HG02623 (cell line): Measurements from ENCODE around the gene RPL7A.
"Not testable (repeated sequence)": the region's sequence is repeated elsewhere in the genome, so short reads cannot be mapped to it uniquely, and the experiment has no call there.

Source experiments
- ATAC-seq: cut with Tn5 transposase; IDR thresholded peaks from one replicate; pipeline ENCODE4 v1.9.1; 2021; ENCODE audit warnings: moderate library complexity; ENCODE audit not compliant: unreplicated experiment

RPL7A gene

DNA sequence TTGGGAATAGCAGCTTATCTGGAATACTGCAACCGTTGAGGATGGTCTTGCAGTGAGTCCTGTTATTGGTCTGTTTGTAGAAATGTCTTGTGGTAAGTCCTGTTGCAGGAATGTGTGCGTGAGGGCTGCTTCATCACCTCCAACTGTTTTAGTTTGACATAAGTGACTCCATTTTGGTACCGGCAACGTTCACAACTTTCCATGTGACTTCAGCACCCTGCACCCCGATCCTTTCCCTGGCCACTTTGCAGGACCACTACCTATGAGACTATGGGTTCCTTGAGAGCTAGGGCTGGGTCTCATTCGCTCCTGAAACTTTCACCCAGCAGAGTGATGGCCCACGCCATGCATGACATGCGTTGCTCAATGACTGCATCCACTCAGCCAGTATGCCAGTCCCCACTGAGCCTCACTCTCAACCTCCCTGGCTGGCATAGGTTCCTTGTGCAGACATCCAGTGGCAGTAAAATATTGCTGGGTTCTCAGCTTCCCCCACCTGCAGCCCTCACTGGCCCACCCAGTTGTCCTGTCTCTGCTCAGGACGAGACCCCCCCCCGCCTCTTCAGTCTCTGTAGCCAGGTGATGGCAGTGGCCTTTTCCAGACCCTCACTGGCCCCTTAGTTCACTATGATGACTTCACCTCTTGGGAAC is 20.1 kb upstream of the RPL7A start:
- no peak for ATAC-seq

- ATAC-seq = not testable (repeated sequence)
Measured at GRCh38 chr9:133329306-133330156, 18.5 kb upstream of the RPL7A start.

DNA sequence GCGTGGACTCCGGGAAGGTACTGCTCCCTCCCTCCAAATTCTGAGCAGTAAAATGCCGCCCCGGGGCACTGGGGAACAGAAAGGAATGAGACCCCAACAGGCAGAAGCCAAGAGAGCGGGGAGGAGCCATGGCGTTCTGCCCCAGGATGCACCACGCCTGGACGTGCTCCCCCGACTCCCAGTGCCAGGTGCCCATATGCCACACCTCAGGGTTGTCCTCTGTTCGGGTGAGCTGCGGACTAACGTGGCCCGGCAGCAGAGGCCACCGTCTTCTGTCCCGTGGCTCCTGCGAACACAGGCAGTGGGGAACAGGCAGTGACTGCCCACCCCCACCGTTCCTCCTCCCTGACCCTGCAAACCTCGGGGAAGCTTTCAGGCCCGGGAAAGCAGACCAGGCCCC is 16.8 kb upstream of the RPL7A start:
- no peak for ATAC-seq

DNA sequence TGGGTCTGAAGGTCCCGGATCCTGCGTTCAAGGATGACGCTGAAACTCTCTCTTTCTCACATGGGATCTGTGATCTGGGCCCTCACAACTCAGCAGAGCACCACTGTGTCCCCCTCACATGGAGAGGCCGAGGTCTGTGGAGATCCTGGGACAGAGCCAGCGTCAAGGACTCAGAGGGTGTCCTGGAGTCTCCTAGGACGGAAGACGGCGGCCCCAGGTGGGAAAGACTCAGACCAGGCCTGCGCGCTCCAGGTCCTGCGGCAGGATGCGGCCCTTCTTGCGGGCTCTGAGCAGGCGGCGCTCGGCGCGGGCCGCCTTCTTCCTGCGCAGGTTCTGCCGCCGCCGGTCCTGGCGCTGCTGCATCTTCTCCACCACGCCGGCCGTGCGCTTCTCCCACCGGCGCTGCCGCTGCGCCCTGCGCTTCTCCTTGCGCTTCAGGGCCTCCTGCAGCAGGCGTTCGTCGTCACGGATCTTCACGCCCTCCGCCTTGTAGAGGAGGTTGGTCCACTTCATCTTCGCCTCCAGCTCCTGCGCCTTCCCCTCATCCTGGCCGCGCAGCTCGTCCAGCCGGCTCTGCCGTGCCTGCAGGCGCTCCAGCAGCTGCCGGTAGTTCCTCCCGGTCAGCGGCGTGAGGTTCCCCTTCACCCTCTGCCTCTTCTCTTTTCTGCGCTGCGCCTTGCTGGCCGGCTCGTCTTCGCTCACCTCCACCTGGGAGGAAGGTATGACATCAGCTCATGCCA is 16.2 kb upstream of the RPL7A start:
- ATAC-seq = no peak

- ATAC-seq = no peak
Measured at GRCh38 chr9:133332381-133332730, 15.7 kb upstream of the RPL7A start.

DNA sequence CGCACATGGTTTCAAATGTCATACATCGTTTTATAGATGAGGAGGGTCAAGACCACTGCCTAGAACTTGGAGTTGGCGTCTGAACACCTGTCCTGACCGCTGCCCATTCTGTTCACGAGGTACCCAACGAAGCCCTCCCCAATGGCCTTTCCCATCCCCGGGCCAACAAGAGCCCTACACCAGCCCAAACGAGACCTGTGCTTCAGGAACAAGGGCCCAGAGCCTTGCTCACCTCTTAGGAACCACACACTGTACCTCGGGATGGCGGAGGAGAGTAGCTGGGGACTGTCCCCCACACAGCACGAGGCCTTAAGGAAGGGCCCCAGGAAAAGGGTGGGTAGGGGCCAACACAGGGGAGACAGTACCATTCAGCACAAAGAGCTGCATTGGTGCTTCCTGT is 15.0 kb upstream of the RPL7A start:
- no peak for ATAC-seq

- no peak for ATAC-seq
Measured at GRCh38 chr9:133333566-133333965, 14.5 kb upstream of the RPL7A start.

- no peak for ATAC-seq
Measured at GRCh38 chr9:133334161-133334560, 13.9 kb upstream of the RPL7A start.

GRCh38 chr9:133334888-133335287 is 13.1 kb upstream of the RPL7A start:
- ATAC-seq = not testable (repeated sequence)

DNA sequence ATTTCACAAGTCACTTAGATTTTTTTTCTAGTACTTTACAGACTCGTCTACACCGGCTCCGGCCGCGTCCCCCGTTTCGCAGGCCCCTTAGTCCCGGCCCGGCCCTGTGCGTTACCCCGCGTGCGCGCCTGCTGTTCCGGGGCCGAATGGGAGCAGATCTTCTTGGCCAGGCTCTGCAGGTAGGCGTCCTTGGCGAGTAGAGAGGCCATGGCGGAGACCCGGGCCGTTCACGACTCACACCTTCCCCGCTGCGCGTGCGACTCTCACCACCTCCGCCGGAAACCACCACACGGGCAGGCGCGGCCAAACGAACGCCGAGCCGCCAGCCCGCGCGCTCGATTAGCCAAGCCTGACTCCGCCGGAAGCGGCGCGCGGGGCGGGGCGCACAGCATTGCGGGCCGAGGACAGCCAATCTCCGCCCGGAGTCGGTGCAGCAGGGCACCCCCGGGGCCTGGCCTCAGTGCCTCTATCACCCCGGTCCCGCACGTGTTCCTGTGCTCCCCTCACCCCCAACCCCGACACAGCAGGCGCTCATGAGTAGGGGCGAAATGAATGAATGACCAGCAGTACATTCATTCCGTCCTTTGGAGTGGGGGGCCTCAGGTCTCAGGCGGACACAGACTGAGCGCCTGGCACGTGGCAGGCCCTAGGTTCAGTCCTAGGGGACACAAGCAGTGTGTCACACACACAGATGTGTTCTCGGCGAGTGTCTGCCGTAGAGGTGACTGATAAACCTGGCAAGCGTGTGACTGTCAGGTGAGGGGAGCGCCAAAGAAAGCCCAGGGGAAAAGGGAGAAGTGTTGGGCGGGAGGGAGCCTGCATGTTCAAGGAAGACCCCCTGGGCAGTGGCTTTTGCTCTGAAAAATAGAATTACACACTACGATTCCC is 11.8 kb upstream of the RPL7A start, which contains the start of gene SURF6:
TSS of gene SURF6 (minus strand) at position 265 of the 888 bp plus-strand sequence. CDS start at position 209, 56 bp downstream.
- peak; percentile 85 for ATAC-seq

- ATAC-seq = no peak
Measured at GRCh38 chr9:133339641-133340040, 8.4 kb upstream of the RPL7A start.

- ATAC-seq = no peak
Measured at GRCh38 chr9:133340256-133340655, 7.8 kb upstream of the RPL7A start.

DNA sequence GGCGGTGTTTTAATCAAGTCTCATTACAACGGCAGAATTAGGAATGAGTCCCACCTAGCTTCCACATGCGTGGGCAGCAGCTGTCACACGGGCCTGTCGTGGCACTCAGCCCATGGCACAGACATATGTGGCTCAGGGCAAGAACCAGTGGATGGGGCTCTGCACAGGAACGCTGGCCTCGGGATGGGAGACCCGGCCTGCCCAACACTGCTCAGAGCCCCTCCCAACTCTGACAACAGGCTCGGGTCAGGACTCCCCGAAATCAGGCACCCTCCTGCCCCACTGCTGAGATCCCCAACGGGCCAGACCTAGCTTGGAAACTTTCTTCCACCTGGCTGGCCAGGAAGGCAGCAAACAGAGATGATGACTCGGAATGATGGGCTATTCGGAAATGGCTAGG is 7.1 kb upstream of the RPL7A start:
- no peak for ATAC-seq

- ATAC-seq = no peak
Measured at GRCh38 chr9:133341369-133342068, 6.5 kb upstream of the RPL7A start.

GRCh38 chr9:133342069-133342406 is 6.0 kb upstream of the RPL7A start:
- no peak for ATAC-seq

- ATAC-seq = no peak
Measured at GRCh38 chr9:133342570-133342969, 5.4 kb upstream of the RPL7A start.

GRCh38 chr9:133344071-133344470 is 3.9 kb upstream of the RPL7A start:
- no peak for ATAC-seq

DNA sequence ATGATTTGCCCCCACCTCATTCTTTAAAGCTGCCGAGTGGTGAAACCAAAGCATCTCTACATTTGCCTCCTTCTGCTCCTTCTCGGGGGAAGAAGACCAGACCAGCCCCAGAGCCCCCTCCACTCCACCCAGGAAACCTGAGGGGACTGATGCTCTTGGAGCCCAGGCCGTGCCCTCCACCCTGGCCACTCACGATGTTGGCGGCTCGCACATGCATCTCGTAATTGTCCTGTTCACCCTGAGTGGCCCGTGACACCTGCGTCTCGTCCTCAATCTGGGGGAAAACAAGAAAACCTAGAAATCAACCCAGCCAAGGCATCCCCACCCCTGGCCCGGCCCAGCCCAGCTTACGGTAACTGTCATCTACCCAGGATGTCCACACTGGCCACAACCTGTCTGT is 3.0 kb upstream of the RPL7A start:
- ATAC-seq = no peak

DNA sequence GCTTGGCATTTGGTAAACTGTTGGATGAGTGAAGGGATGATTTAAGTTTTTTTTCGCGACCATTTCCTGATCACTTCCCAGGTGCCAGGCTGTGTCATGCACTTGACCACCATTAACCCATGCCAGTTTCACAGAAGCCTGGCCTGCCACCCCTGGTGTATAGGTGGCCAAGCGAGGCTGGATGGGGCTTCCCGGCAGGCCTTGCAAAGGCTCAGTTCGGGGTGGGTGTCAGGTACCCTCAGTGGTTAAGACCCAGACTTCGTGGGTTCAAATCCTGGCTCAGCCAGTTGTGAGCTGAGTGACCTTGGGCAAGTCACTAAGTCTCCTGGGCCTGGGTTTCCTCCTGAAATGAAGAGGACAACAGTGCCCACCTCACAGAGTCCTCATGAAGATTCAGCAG is 2.4 kb upstream of the RPL7A start:
- no peak for ATAC-seq
